ENCODE data around the gene NXF2B. TPM values are rescaled to one million over a fixed set of nuclear protein-coding genes. Genes with fewer than 3 reads are reported as not detected.

Gene NXF2B, protein sequence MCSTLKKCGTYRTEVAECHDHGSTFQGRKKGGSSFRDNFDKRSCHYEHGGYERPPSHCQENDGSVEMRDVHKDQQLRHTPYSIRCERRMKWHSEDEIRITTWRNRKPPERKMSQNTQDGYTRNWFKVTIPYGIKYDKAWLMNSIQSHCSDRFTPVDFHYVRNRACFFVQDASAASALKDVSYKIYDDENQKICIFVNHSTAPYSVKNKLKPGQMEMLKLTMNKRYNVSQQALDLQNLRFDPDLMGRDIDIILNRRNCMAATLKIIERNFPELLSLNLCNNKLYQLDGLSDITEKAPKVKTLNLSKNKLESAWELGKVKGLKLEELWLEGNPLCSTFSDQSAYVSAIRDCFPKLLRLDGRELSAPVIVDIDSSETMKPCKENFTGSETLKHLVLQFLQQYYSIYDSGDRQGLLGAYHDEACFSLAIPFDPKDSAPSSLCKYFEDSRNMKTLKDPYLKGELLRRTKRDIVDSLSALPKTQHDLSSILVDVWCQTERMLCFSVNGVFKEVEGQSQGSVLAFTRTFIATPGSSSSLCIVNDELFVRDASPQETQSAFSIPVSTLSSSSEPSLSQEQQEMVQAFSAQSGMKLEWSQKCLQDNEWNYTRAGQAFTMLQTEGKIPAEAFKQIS
- total RNA-seq, result not detected in 2 replicates

DNA sequence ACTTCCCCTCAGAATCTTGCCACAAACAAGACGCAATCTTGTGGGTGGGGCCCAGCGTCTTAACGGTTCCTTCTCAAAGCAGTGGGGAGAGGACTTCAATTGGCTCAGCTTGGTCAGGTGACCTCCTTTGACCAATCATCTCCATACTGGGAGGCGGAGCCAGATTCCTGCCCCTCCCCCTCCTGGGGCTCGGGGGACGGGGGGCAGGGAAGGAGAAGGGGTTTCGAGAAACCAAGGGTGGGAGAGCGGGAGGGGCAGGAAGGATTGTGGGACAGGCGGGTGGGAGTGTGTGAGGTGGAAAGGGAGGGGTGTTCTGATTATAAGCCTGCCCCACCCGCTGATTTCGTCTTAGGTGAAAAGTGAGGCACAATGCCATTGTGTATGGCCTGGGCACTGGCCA lies at the start of gene NXF2B:
TSS of gene NXF2B (minus strand) at position 101 of the 400 bp plus-strand sequence. CDS start 59,972 bp downstream, outside the sequence.

GRCh38 chrX:102471762-102472220 lies 32.0 kb upstream of the NXF2B start, which contains the start of gene TCP11X2:
Gene TCP11X2, minus strand, starts transcription at chrX:102471812.

Other genes starting within 250 kb of the NXF2B start
- not detected in 2 replicates for gene TCP11X1, start 224.7 kb downstream of the NXF2B start, total RNA-seq
- gene NXF2, start 192.8 kb downstream of the NXF2B start, total RNA-seq, result not detected in 2 replicates
- not detected in 2 replicates for gene TCP11X2, start 31.8 kb upstream of the NXF2B start, total RNA-seq
- gene TMSB15A, start 76.7 kb upstream of the NXF2B start, total RNA-seq, result 1.0 and 3.6 TPM in 2 replicates
- 16.4 and 17.1 TPM in 2 replicates for gene ARMCX5, start 159.5 kb upstream of the NXF2B start, total RNA-seq
- gene GPRASP1, start 211.5 kb upstream of the NXF2B start, total RNA-seq, result 5.0 and 5.4 TPM in 2 replicates